Measurements from ENCODE around the gene NFKB2. TPM values are rescaled to one million over a fixed set of nuclear protein-coding genes. Genes with fewer than 3 reads are reported as not detected.

Gene NFKB2
- total and polyA plus RNA-seq, 2 of the 8 experiments (the other 6 are each of a cell fraction or from before 2014, with no cell fraction given), result 20.4 to 31.4 TPM

DNA sequence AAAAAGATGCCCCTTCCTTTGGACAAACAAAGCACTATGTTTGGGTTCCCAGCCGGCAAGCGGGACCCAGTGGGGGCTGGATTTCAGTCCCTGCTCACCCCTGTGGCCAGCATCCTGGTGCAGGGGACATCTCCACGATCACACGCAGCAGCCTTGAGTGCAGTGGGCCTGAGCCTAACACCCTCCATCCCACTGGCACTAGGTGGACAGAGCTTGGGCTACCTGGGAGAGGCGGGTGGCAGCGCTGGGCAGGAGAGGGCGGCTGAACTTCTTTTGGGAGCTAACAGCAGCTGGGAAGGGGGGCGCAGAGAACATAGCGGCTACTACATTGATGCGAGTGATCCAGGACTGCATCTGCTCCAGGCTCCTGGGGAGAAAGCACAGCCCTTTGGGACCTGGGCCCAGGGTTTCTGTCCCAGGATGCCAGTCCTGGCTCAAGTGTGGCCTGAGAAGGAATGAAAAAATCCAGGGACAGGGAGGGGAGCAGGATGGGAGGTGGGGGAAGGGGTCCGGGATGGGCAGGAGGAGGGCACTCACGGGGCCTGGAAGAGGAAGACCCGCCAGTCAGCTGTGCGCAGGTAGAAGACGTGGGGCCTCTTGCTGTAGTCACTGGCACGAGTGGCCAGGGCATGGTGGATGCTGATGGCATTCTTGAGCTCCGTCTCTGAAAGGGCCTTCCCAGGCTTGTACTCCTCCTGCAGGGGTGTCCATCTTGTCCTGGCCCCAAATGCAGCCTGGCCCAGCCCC lies 9.0 kb downstream of the NFKB2 start:
- Histone ChIP-seq H4K5ac (ENCODE audit: insufficient read length, low read depth, low read length) (no peak overlapping the region), H2BK15ac (ENCODE audit: low read length) (no peak overlapping the region), H4K8ac (ENCODE audit: extremely low read depth, insufficient read depth, low read length) (no peak overlapping the region; the same call in 1 of the 2 replicates), H4K91ac (replicated peaks; ENCODE audit: insufficient read length, low read length) (no peak overlapping the region), H3K36me3 (ENCODE audit: control insufficient read depth in 2 of 4, insufficient read depth in 4 of 4, low read length in 3 of 4) (peaks cover 2 to 13% (median 4%) of the 10 kb centered on the region in 4 experiments; a peak in 3 of 8 replicates), H2AFZ (ENCODE audit: low read length) (no peak overlapping the region), H3K79me1 (ENCODE audit: low read depth, low read length) (no peaks in the 10 kb centered on the region), H2BK5ac (ENCODE audit: low read depth, low read length) (no peak overlapping the region), H3K27ac (ENCODE audit: low read depth, low read length) (no peak overlapping the region), H2BK20ac (ENCODE audit: low read length) (no peak overlapping the region), H2BK12ac (ENCODE audit: low read depth, low read length) (no peak overlapping the region), H3K4ac (replicated peaks; ENCODE audit: insufficient read length, low read depth, low read length) (no peak overlapping the region), H2BK120ac (replicated peaks; ENCODE audit: low read depth, low read length) (no peak overlapping the region), H3K4me2 (ENCODE audit: insufficient read depth in 1 of 2, low read depth in 2 of 2, low read length in 2 of 2) (no peak overlapping the region), H3K56ac (replicated peaks; ENCODE audit: insufficient read length, low read depth, low read length) (no peak overlapping the region), H3K18ac (ENCODE audit: extremely low read depth, low read length) (no peak overlapping the region), H3K9me3 (ENCODE audit: insufficient read depth in 2 of 2, low read depth in 1 of 2, low read length in 1 of 2) (no peaks in the 10 kb centered on the region), H3K4me1 (replicated peaks in 1 of 4; ENCODE audit: control insufficient read depth in 3 of 4, insufficient read depth in 4 of 4, low read length in 3 of 4) (peaks cover 2 to 15% (median 9%) of the 10 kb centered on the region in 4 experiments), H3K23me2 (ENCODE audit: low read depth, low read length) (peaks cover 12% of the 10 kb centered on the region), H2AK5ac (ENCODE audit: low read depth, low read length) (no peak overlapping the region), H3K23ac (ENCODE audit: insufficient read length) (no peak overlapping the region), H3K4me3 (ENCODE audit: extremely low read depth in 1 of 4, insufficient read depth in 2 of 4, low read depth in 3 of 4, low read length in 4 of 4) (no peak overlapping the region), H3K27me3 (replicated peaks in 1 of 4; ENCODE audit: control insufficient read depth in 3 of 4, extremely low read depth in 1 of 4, insufficient read depth in 3 of 4, low read length in 3 of 4) (peaks cover 8 to 27% (median 22%) of the 10 kb centered on the region in 4 experiments), H4K20me1 (replicated peaks in 1 of 2; ENCODE audit: control insufficient read depth in 1 of 2, insufficient read depth in 2 of 2, low read length in 2 of 2) (peaks cover 3 to 9% of the 10 kb centered on the region in 2 experiments), H3K14ac (ENCODE audit: insufficient read length) (no peak overlapping the region), H3K79me2 (ENCODE audit: control insufficient read depth in 1 of 2, insufficient read depth in 2 of 2, low read length in 2 of 2) (no peaks in the 10 kb centered on the region), H3K9ac (replicated peaks in 1 of 4; ENCODE audit: extremely low read depth in 1 of 4, low read depth in 3 of 4, low read length in 3 of 4) (no peak overlapping the region)
- POLR2A ChIA-PET (ENCODE audit: partially characterized antibody), result interaction anchor here (0.8 to 5.9 kb wide), 10 partner anchors 10 to 253 kb away, joined by 3 to 33 read pairs (median 4); partner anchors contain the start of genes NFKB2 and NOLC1
- WGBS, 2 experiments (ENCODE audit: extremely low coverage in 1 of 2, insufficient coverage in 1 of 2, insufficient read length in 1 of 2, insufficient replicate concordance in 2 of 2, low coverage in 1 of 2, low lambda C conversion rate in 2 of 2, missing lambda C conversion rate in 1 of 2), result 95% methylated on average over 11 of the region's 17 CpGs; no CpG with 5 or more reads in 1 of the 2 experiments
- no peak for FAIRE-seq
- CTCF ChIA-PET (ENCODE audit: partially characterized antibody), result interaction anchor here (0.5 to 16.4 kb wide), 22 partner anchors 9 to 266 kb away, joined by 3 to 357 read pairs (median 5); partner anchors contain the start of genes C10orf95, CUEDC2, ELOVL3 and FBXL15
- TF ChIP-seq POLR2A (IDR thresholded peaks at IDR 0.05; ENCODE audit: control extremely low read depth in 1 of 2, low read depth in 2 of 2, low read length in 2 of 2) (peak in 1 of 2 experiments; percentile 60; a peak in 1 of 3 replicates), POLR2AphosphoS5 (IDR thresholded peaks at IDR 0.05; ENCODE audit: low read depth, low read length) (0 out of 2 replicates have a peak, but pooled peaks have one; percentile 5), RFX5 (IDR thresholded peaks at IDR 0.05; ENCODE audit: borderline replicate concordance, low read depth, low read length) (no peak)
- no peak for DNase-seq (ENCODE audit: low read depth in 1 of 2, low spot score in 2 of 2)
